AG09309 (cell line): ENCODE measurements around the gene WNT9B.

Source experiments
- DNase-seq: peaks from one replicate; pipeline ENCODE4 v3.0.0-alpha.2; 2010; ENCODE audit warnings: low read depth
- H3K4me3 ChIP-seq: 2 replicates; pipeline ENCODE4 v1.5.1; 2011; ENCODE audit warnings: mild to moderate bottlenecking, low read depth, low read length, moderate library complexity; ENCODE audit not compliant: control insufficient read depth
- CTCF ChIP-seq: IDR thresholded peaks from 2 replicates; pipeline ENCODE4 v1.5.1; 2011; ENCODE audit warnings: mild to moderate bottlenecking, low read depth, low read length, inconsistent platforms; ENCODE audit not compliant: insufficient read depth, control insufficient read depth; ENCODE audit errors: missing control alignments

Gene WNT9B

GRCh38 chr17:46885415-46886309, 34.3 kb downstream of the WNT9B start:
- H3K4me3 ChIP-seq: no peak overlapping the region
- TF ChIP-seq CTCF: no peak
- no peak for DNase-seq

- no peak for DNase-seq
- H3K4me3 ChIP-seq: no peak overlapping the region
- TF ChIP-seq CTCF: no peak
These were observed 34.9 kb downstream of the WNT9B start for GRCh38 chr17:46886310-46886663.

GRCh38 chr17:46887717-46888116, 36.3 kb downstream of the WNT9B start:
- H3K4me3 ChIP-seq: no peak overlapping the region
- no peak for TF ChIP-seq CTCF
- no peak for DNase-seq

GRCh38 chr17:46888727-46889126, 37.3 kb downstream of the WNT9B start:
- no peak overlapping the region for H3K4me3 ChIP-seq
- no peak for DNase-seq
- TF ChIP-seq CTCF: no peak

GRCh38 chr17:46889519-46889918, 38.1 kb downstream of the WNT9B start:
- no peak for TF ChIP-seq CTCF
- H3K4me3 ChIP-seq: no peak overlapping the region
- DNase-seq: no peak

DNA sequence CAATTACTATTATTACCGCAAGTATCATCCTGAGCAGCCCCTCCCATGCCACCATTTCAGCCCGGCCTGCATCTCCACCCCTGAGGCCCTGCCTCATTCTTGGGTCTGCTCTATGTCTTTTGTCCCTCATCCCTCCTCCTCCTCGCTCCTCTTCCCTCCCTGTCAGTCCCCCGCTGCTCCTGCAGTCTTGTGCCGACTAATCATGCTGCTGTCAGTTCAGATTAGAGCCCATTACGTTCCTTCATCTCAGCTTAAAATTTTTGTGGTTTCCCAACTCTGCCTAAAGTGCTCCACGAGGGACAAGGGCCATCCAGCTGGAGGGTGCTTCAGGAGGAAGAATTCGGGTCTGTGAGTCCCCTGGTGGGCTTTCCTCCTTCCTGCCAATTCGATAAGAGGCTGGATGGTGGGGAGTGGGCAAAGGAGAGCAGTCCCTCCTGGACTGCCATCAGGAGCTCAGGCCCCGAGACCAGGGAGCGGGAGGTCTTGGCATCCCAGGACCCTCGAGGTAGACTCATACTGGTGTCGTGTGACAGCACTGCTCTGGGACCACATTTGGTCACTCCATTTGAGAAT, 38.7 kb downstream of the WNT9B start:
- no peak overlapping the region for H3K4me3 ChIP-seq
- no peak for TF ChIP-seq CTCF
- DNase-seq: no peak
